ENCODE results near the gene CHMP3.

DNA sequence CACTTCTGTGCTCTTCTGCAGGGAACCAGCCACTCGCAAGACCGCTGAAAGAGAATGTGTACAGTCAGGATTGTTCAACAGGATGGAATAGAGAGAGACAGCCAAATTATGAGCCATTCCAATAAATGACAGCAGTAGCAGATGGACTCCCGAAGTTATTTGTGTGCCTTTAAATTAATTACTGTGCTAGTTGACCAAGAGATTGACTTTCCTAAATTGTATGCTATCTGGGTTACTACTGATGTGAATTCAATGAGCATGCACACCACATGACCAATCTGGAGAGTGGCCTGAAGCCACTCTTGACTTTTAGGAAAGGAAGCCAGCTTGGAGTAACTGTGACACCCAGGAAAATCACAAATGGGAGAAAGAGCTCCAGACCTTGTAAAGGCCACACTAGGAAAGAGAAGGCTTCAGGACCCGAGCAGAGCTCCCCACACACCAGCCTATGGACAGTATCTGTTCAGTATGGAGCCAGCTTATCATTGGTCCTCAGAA lies 52.8 kb downstream of the CHMP3 start:
- TF ChIP-seq, protein P1, sequence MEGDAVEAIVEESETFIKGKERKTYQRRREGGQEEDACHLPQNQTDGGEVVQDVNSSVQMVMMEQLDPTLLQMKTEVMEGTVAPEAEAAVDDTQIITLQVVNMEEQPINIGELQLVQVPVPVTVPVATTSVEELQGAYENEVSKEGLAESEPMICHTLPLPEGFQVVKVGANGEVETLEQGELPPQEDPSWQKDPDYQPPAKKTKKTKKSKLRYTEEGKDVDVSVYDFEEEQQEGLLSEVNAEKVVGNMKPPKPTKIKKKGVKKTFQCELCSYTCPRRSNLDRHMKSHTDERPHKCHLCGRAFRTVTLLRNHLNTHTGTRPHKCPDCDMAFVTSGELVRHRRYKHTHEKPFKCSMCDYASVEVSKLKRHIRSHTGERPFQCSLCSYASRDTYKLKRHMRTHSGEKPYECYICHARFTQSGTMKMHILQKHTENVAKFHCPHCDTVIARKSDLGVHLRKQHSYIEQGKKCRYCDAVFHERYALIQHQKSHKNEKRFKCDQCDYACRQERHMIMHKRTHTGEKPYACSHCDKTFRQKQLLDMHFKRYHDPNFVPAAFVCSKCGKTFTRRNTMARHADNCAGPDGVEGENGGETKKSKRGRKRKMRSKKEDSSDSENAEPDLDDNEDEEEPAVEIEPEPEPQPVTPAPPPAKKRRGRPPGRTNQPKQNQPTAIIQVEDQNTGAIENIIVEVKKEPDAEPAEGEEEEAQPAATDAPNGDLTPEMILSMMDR (IDR thresholded peaks at IDR 0.05; ENCODE audit: poor library complexity), result no peak
- TF ChIP-seq EZH2 (IDR thresholded peaks at IDR 0.05; ENCODE audit: borderline replicate concordance) (no peak), EZH2phosphoT487 (IDR thresholded peaks at IDR 0.05; ENCODE audit: low read depth, severe bottlenecking, unreplicated experiment) (no peak)

All from hepatocyte (in vitro differentiated cells).